ENCODE measurements around the gene CCDC24. TPM values are rescaled to one million over a fixed set of nuclear protein-coding genes. Genes with fewer than 3 reads are reported as not detected.

The CCDC24 gene
- total RNA-seq, 1 donor from 2014 or later: 4.9 TPM

GRCh38 chr1:44020464-44020863 lies 29.1 kb downstream of the CCDC24 start:
- Mint-ChIP-seq H3K27me3 (ENCODE audit: low read depth) (no peaks in the 10 kb centered on the region), H3K4me1 (peaks cover 26% of the 10 kb centered on the region), H3K36me3 (ENCODE audit: low read depth) (no peaks in the 10 kb centered on the region), H3K4me3 (no peak overlapping the region), H3K27ac (ENCODE audit: unreplicated experiment) (no peak overlapping the region), H3K9me3 (no peaks in the 10 kb centered on the region)
- no peak for DNase-seq (ENCODE audit: low read depth, low spot score)
- TF ChIP-seq, protein P1, sequence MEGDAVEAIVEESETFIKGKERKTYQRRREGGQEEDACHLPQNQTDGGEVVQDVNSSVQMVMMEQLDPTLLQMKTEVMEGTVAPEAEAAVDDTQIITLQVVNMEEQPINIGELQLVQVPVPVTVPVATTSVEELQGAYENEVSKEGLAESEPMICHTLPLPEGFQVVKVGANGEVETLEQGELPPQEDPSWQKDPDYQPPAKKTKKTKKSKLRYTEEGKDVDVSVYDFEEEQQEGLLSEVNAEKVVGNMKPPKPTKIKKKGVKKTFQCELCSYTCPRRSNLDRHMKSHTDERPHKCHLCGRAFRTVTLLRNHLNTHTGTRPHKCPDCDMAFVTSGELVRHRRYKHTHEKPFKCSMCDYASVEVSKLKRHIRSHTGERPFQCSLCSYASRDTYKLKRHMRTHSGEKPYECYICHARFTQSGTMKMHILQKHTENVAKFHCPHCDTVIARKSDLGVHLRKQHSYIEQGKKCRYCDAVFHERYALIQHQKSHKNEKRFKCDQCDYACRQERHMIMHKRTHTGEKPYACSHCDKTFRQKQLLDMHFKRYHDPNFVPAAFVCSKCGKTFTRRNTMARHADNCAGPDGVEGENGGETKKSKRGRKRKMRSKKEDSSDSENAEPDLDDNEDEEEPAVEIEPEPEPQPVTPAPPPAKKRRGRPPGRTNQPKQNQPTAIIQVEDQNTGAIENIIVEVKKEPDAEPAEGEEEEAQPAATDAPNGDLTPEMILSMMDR (conservative IDR thresholded peaks at IDR 0.05): no peak

DNA sequence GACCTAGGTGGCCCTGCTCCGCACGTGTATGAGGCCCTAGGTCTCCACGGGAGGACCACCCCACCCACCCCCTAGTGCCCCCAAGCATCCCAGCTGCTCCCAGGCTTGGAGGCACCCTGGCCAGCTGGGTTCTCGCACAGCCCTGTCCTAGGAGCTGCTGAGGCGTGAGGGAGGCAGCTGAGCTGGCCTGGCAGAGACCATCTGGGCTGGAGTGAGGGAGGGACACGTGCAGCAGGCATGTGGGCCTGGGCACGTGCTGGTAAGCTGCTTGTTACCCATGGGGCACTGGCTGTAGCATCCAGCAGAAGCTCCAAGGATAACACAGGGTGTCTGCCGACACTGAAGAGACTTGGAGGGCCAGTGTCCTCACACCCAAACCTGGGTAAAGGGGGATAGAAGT lies 29.8 kb downstream of the CCDC24 start:
- Mint-ChIP-seq H3K27me3 (ENCODE audit: low read depth) (no peaks in the 10 kb centered on the region), H3K4me3 (no peak overlapping the region), H3K9me3 (no peaks in the 10 kb centered on the region)

DNA sequence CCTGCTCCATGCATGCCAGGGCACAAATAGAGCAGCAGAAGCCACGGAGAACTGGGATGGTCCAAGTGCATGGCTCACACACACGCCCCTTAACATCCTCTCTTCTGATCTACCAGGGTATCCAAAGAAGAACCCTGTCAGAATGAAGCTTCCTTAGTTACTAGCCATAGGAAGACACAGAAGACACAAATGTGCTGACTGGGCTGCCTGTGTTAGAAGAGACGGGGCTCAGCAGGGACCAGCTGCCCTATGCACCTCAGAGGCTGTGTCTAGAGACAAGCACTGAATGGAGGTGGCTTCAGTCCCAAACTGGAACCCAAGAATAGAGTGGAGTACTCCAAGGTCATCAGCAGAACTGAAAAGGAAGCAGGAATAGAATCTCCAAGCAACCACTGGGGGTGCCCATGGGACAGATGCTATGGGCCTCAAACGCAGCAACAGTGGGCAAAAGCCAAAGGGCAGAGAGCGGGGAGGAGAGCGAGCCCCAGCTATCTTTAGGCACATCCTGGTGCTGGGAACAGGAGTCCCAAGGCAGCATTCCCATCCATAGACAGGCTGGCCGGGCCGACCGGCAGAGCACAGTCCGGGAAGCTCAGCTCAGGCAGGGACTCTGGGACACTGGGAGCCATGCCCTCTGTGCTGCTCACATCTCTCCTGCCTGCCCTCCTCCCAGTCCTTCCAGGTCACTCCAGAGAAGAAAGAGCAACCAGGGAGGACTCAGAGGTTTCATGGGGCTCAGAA lies 30.4 kb downstream of the CCDC24 start:
- H3K27me3 Mint-ChIP-seq (ENCODE audit: low read depth): no peaks in the 10 kb centered on the region
- H3K36me3 Mint-ChIP-seq (ENCODE audit: low read depth): no peaks in the 10 kb centered on the region
- TF ChIP-seq, protein P1 (conservative IDR thresholded peaks at IDR 0.05): no peak
- DNase-seq (ENCODE audit: low read depth, low spot score): no peak
- no peak overlapping the region for H3K4me3 Mint-ChIP-seq
- H3K9me3 Mint-ChIP-seq: no peaks in the 10 kb centered on the region
- H3K4me1 Mint-ChIP-seq: peaks cover 14% of the 10 kb centered on the region
- peak overlapping the region; percentile 76 for H3K27ac Mint-ChIP-seq (ENCODE audit: unreplicated experiment)

More for the DNA sequence above, 29.8 kb downstream of the CCDC24 start:
- no peak overlapping the region for H3K27ac Mint-ChIP-seq (ENCODE audit: unreplicated experiment)
- H3K36me3 Mint-ChIP-seq (ENCODE audit: low read depth): no peaks in the 10 kb centered on the region
- no peak for DNase-seq (ENCODE audit: low read depth, low spot score)
- TF ChIP-seq, protein P1 (conservative IDR thresholded peaks at IDR 0.05): no peak
- H3K4me1 Mint-ChIP-seq: peaks cover 20% of the 10 kb centered on the region

GRCh38 chr1:44024031-44024902 lies 32.9 kb downstream of the CCDC24 start:
- Mint-ChIP-seq H3K9me3 (no peaks in the 10 kb centered on the region), H3K4me3 (no peak overlapping the region), H3K27me3 (ENCODE audit: low read depth) (no peaks in the 10 kb centered on the region), H3K27ac (ENCODE audit: unreplicated experiment) (peak overlapping the region; percentile 85), H3K36me3 (ENCODE audit: low read depth) (no peaks in the 10 kb centered on the region), H3K4me1 (peaks cover 25% of the 10 kb centered on the region)
- no peak for DNase-seq (ENCODE audit: low read depth, low spot score)
- TF ChIP-seq, protein P1 (conservative IDR thresholded peaks at IDR 0.05): no peak

DNA sequence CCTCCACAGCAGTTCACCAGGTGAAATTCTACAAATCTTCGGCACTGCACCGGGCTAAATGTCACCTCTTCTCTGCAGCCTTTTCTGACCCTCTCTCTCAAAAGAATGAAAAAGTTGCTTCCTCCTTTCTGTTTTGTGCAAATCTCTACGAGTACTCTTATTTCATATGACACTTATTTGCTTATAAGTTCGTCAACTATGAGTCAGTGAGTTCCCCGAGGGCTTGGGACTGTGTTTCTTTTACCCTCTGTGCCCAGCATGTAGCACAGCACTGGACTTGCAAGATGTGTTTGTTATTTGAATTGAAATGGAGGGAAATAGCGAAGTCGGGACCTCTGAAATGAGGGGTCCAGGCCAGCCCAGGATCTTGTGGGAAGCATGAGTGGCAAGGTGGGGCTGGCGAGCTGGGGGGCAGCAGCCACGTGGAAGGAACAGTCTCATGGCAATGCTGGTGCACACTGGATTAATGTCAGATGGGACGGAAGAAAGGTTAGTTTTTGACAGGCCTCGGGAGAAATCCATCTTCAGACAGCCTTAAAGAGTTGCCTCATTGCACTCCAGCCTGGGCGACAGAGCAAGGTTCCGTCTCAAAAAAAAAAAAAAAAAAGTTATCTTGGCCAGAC lies 33.6 kb downstream of the CCDC24 start:
- Mint-ChIP-seq H3K4me1 (peaks cover 28% of the 10 kb centered on the region), H3K27ac (ENCODE audit: unreplicated experiment) (peak overlapping the region; percentile 85), H3K27me3 (ENCODE audit: low read depth) (no peaks in the 10 kb centered on the region), H3K36me3 (ENCODE audit: low read depth) (no peaks in the 10 kb centered on the region), H3K4me3 (peak overlapping the region; percentile 42), H3K9me3 (no peaks in the 10 kb centered on the region)
- TF ChIP-seq, protein P1 (conservative IDR thresholded peaks at IDR 0.05): no peak
- no peak for DNase-seq (ENCODE audit: low read depth, low spot score)
